AG10803 (cell line): Measurements from ENCODE around the gene IGSF23.
"Not testable (repeated sequence)": the region's sequence is repeated elsewhere in the genome, so short reads cannot be mapped to it uniquely, and the experiment has no call there.

Source experiments
- DNase-seq: peaks from one replicate; pipeline ENCODE4 v3.0.0; 2010; ENCODE audit warnings: low read depth
- H3K4me3 ChIP-seq: 2 replicates; pipeline ENCODE4 v1.5.1; 2011; ENCODE audit warnings: mild to moderate bottlenecking, low read length, control low read depth
- TF ChIP-seq, protein P1 (sequence below): conservative IDR thresholded peaks from 2 replicates; pipeline ENCODE4 v1.5.1; 2011; ENCODE audit warnings: mild to moderate bottlenecking, low read length, control low read depth, inconsistent platforms

The IGSF23 gene

DNA sequence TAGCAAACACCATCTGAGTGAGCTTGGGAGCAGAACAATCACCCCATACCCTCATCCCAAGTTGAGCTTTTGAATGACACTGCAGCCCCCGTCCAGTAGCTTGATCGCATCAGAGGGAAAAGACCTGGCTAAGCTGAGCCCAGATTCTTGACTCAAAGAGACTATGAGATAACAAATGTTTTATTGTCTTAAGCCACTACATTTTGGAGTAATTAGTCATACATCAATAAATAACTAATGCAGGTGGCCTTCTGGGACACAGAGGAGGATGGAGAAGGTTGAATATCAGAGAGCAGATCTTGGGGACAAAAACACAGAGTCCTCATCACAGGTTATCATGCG is 24.6 kb upstream of the IGSF23 start:
- DNase-seq: no peak
- no peak overlapping the region for H3K4me3 ChIP-seq
- TF ChIP-seq, protein P1, sequence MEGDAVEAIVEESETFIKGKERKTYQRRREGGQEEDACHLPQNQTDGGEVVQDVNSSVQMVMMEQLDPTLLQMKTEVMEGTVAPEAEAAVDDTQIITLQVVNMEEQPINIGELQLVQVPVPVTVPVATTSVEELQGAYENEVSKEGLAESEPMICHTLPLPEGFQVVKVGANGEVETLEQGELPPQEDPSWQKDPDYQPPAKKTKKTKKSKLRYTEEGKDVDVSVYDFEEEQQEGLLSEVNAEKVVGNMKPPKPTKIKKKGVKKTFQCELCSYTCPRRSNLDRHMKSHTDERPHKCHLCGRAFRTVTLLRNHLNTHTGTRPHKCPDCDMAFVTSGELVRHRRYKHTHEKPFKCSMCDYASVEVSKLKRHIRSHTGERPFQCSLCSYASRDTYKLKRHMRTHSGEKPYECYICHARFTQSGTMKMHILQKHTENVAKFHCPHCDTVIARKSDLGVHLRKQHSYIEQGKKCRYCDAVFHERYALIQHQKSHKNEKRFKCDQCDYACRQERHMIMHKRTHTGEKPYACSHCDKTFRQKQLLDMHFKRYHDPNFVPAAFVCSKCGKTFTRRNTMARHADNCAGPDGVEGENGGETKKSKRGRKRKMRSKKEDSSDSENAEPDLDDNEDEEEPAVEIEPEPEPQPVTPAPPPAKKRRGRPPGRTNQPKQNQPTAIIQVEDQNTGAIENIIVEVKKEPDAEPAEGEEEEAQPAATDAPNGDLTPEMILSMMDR: no peak

DNA sequence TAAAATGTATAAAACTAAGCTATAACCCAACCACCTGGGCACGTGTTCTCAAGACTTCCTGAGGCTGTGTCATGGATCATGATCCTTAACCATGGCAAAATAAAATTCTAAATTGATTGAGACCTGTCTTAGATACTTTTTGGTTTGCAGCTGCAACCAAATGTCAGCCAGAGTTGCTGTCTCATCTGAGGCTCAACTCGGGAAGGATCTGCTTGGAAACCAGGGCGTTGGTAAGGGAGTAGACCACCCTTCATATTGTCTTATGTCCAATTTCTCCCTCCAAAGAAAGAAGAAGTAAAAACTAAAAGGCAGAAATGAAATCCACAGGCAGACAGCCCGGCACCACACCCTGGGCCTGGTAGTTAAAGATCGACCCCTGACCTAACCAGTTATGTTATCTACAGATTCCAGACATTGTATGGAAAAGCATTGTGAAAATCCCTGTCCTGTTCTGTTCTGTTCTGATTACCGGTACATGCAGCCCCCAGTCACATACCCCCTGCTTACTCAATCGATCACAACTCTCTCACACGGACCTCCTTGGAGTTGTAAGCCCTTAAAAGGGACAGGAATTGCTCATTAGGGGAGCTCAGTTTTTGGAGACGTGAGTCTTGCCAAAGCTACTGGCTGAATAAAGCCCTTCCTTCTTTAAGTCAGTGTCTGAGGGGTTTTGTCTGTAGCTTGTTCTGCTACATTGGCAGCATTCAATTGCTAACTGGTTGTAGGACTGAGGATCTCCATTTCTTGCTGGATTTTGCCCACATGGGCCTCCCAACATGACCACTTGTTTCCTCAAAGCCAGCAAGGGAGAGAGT is 22.9 kb upstream of the IGSF23 start:
- no peak overlapping the region for H3K4me3 ChIP-seq
- DNase-seq: no peak
- TF ChIP-seq, protein P1: no peak

DNA sequence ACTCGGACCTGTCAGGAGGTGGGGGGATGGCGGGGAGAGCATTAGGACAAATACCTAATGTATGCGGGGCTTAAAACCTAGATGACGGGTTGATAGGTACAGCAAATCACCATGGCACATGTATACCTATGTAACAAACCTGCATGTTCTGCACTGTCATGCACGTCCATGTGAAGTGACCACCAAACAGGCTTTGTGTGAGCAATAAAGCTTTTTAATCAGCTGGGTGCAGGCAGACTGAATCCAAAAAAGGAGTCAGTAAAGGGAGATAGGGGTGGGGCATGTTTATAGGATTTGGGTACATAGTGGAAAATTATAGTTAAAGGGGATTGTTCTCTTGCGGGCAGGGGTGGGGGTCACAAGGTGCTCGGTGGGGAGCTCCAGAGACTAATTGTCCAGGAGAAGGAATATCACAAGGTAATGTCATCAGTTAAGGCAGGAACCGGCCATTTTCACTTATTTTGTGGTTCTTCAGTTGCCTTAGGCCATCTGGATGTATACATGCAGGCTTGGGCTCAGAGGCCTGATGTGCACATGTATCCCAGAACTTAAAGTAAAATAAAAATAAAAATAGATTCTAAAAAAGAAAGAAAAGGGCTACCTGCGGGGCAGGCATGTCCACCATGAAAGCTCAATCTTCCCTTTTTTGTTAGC is 21.9 kb upstream of the IGSF23 start:
- DNase-seq, H3K4me3 ChIP-seq: not testable (repeated sequence)

DNA sequence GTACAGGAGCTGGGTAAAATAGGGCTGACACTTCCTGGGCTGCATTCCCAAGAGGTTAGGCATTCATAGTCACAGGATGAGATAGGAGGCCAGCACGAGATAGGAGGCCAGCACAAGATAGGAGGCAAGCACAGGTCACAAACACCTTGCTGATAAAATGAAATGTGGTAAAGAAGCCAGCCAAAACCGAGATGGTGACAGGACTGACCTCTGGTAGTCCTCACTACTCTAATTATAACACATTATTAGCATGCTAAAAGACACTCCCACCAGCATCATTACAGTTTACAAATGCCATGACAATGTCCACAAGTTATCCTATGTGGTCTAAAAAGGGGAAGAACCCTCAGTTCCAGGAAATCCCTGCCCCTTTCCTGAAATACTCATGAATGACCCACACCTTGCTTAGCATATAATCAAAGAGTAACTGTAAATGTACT is 20.9 kb upstream of the IGSF23 start:
- TF ChIP-seq, protein P1: no peak
- no peak overlapping the region for H3K4me3 ChIP-seq
- no peak for DNase-seq

DNA sequence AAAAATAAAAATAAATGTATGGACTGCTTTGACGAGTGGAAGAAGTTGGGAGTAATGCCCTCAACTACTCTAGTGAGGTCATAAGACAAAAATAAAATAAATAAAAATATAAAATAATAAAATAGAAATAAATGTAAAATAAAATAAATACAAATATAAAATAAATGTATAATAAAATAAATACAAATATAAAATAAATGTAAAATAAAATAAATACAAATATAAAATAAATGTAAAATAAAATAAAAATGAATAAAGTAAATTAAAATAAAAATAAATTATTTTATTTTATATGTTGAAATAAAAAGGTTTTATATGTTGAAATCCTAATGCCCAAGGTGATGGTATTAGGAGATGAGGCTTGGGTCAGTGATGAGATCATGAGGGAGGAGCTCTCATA is 20.1 kb upstream of the IGSF23 start:
- no peak for DNase-seq
- TF ChIP-seq, protein P1: no peak
- no peak overlapping the region for H3K4me3 ChIP-seq

DNA sequence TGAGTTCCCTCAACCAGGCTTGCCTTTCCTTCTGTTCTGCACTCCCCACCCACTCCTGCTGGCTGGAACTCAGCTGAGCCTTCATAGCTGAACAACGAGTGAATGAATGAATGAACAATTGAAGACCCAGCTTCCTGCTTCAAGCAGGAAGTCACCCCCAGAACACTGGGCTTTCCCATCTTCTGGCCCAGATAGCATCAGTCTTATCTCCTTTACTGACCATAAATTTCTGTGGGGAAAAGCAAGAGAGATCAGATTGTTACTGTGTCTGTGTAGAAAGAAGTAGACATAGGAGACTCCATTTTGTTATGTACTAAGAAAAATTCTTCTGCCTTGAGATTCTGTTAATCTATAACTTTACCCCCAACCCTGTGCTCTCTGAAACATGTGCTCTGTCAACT is 19.5 kb upstream of the IGSF23 start:
- DNase-seq, H3K4me3 ChIP-seq: not testable (repeated sequence)

DNA sequence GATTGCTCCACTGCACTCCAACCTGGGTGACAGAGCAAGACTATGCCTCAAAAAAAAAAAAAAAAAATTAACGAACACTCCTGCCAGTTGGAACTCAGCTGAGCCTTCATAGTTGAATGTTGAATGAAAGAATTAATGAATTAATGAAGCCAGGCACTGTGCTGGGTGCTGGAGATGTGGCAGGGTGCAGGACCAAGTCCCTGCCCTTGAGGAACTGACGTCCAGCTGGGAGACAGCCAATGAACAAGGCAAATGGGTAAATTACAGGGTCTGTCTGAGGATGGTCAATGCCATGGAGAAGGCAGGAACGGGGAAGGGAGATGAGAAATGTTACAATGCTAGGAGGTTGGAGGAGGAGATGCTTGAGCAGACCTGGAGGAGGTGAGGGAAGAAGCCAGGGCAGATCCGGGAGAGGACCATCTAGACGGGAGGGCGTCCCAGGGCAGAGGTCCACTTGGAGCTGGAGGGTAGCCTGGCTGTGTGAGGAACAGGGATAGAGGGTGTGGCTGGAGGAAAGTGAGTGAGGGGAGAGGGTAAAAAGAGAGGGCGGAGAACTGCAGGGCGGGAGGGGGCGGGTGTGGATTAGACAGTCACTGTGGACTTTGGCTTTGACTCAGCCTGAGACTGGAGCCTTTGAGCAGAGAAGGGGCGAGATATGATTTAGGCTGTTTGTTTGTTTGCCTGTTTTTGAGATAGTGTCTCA is 16.8 kb upstream of the IGSF23 start:
- DNase-seq: no peak

More for the DNA sequence above, 16.8 kb upstream of the IGSF23 start:
- TF ChIP-seq, protein P1: no peak
- no peak overlapping the region for H3K4me3 ChIP-seq
